ENCODE results near the gene CASZ1. TPM values are rescaled to one million over a fixed set of nuclear protein-coding genes. Genes with fewer than 3 reads are reported as not detected.
A peak's percentile ranks its signal among the peaks of the same experiment; 100 is the strongest.

CASZ1 gene
- total and polyA plus RNA-seq, 9 of the 15 experiments (the other 6 are each of a cell fraction or from before 2014, with no cell fraction given) = 0.01 to 4.0 (median 0.76) TPM; not detected in 1

DNA sequence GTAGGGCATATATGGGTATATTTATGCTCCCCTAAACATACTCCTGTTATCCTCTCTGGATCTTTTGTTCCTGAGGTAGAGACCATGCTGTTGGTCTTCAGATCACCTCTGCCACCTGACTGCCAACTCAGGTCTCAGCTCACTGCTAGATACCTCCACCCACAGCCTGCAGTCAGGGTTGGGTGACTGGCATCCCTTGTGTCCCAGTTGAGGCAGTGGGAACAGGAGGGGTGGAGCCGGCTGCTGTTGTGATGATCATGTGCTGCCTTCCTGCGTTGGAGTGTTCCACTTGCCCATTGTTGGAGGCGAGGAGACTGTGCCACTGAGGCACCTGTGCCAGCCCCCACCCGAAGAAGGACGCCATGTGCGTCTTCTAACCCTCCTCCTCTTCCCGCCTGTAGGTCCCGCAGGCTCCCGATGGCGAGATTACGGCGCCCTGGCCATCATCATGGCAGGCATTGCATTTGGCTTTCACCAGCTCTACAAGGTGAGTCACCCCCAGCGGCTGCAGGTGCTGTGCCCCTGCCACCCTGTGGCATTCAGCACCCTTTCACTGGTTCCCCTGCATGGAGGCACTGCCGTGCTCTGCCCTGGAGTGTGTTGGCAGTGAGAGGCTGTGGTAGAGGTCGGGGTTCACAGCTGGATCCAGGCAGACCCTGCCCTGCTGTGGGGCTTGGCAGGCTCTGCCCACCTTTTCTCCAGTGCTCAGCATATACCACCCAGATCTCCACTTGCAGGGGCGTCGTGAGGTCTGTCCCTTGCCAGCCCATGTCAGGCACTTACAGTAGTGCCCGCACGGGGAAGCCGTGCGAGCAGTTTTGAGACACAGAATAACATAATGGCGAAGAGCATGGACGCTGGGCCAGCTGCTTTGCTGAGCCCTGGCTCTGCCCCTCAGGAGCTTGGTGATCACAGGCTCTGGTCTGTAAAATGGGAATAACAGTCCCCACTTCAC lies 178.2 kb downstream of the CASZ1 start:
- in situ Hi-C loops (cut with MboI) (no loop called here), intact Hi-C loops (cut with micrococcal nuclease) (no loop called here)
- no peaks in the 10 kb centered on the region for H3K79me2 ChIP-seq (ENCODE audit: control insufficient read depth, insufficient read depth, low read length)
- TF ChIP-seq, protein P1, sequence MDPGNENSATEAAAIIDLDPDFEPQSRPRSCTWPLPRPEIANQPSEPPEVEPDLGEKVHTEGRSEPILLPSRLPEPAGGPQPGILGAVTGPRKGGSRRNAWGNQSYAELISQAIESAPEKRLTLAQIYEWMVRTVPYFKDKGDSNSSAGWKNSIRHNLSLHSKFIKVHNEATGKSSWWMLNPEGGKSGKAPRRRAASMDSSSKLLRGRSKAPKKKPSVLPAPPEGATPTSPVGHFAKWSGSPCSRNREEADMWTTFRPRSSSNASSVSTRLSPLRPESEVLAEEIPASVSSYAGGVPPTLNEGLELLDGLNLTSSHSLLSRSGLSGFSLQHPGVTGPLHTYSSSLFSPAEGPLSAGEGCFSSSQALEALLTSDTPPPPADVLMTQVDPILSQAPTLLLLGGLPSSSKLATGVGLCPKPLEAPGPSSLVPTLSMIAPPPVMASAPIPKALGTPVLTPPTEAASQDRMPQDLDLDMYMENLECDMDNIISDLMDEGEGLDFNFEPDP (CRISPR knock-in tag; IDR thresholded peaks at IDR 0.05) = no peak
- TF ChIP-seq HOXB6 (CRISPR knock-in tag; IDR thresholded peaks at IDR 0.05; ENCODE audit: borderline replicate concordance) = no peak
- TF ChIP-seq E4F1 (CRISPR knock-in tag; IDR thresholded peaks at IDR 0.05; ENCODE audit: borderline replicate concordance) = no peak
- no peak for TF ChIP-seq NELFE (IDR thresholded peaks at IDR 0.05; ENCODE audit: insufficient read depth, insufficient read length)
- TF ChIP-seq DACH1 (IDR thresholded peaks at IDR 0.05; ENCODE audit: partially characterized antibody) = no peak
- TF ChIP-seq EWSR1 (IDR thresholded peaks at IDR 0.05; ENCODE audit: borderline replicate concordance, low read depth, partially characterized antibody) = no peak
- TF ChIP-seq ZFPM2 (CRISPR knock-in tag; IDR thresholded peaks at IDR 0.05) = no peak
- no peak for TF ChIP-seq NFXL1 (CRISPR knock-in tag; IDR thresholded peaks at IDR 0.05)
- TF ChIP-seq BCOR (IDR thresholded peaks at IDR 0.05) = no peak
- no peak for TF ChIP-seq RUNX1 (IDR thresholded peaks at IDR 0.05; ENCODE audit: low read depth)
- no peak for TF ChIP-seq ZNF124 (CRISPR knock-in tag; IDR thresholded peaks at IDR 0.05)
- no peak for TF ChIP-seq NFYB (IDR thresholded peaks at IDR 0.05; ENCODE audit: extremely low read depth, insufficient read length)
- no peak for TF ChIP-seq SMARCB1 (IDR thresholded peaks at IDR 0.05; ENCODE audit: insufficient read length, low read depth)
- TF ChIP-seq CCAR2 (IDR thresholded peaks at IDR 0.05; ENCODE audit: low read depth, low read length) = no peak
- H3K36me3 ChIP-seq (ENCODE audit: control insufficient read depth, insufficient read depth, low read length) = peaks cover 11% of the 10 kb centered on the region; the same call in 2 of the 3 replicates
- 0 out of 2 replicates have a peak, but pooled peaks cover 16% of the 10 kb centered on the region for H4K20me1 ChIP-seq (replicated peaks; ENCODE audit: control insufficient read depth, insufficient read depth, low read length)
- H3K4me1 ChIP-seq (replicated peaks in 1 of 2; ENCODE audit: control insufficient read depth in 2 of 2, insufficient read depth in 2 of 2, low read length in 2 of 2) = no peaks in the 10 kb centered on the region
- H3K9me1 ChIP-seq (ENCODE audit: control insufficient read depth, insufficient read depth, low read length) = no peaks in the 10 kb centered on the region
- no peak overlapping the region for H3K4me2 ChIP-seq (ENCODE audit: insufficient read depth, low read length)
- FAIRE-seq (no peak), DNase-seq (ENCODE audit: extremely low read depth in 1 of 4, low spot score in 3 of 4) (no peak), ATAC-seq (no peak)
- 0 out of 4 replicates have a peak overlapping the region, but pooled peaks of 1 of the 2 experiments have one; percentile 11 for H3K9ac ChIP-seq (ENCODE audit: insufficient read depth in 1 of 2, low read depth in 2 of 2, low read length in 2 of 2)
- no peak overlapping the region for H3K27ac ChIP-seq (ENCODE audit: extremely low read depth, low read depth, low read length)
- 87% methylated on average over 22 of the region's 23 CpGs for WGBS (ENCODE audit: insufficient coverage, low coverage, missing lambda C conversion rate)
- POLR2A ChIA-PET = no interaction called here
- no peak overlapping the region for H3K4me3 ChIP-seq
- no TSS peak for BruUV-seq (replicated peaks)
- no peaks in the 10 kb centered on the region for H3K27me3 ChIP-seq (ENCODE audit: control insufficient read depth in 2 of 2, insufficient read depth in 2 of 2, low read length in 2 of 2)
- H2AFZ ChIP-seq (ENCODE audit: low read depth, low read length) = no peak overlapping the region
- CTCF ChIA-PET (ENCODE audit: low intra/inter-chr PET ratio) = no interaction called here
- no peaks in the 10 kb centered on the region for H3K9me3 ChIP-seq (replicated peaks; ENCODE audit: control insufficient read depth, insufficient read depth, low read depth, low read length)
